ENCODE results near the gene TBC1D24. TPM values are rescaled to one million over a fixed set of nuclear protein-coding genes. Genes with fewer than 3 reads are reported as not detected.
A peak's percentile ranks its signal among the peaks of the same experiment; 100 is the strongest.

Gene TBC1D24
- total and polyA plus RNA-seq, 2 donors (not counting 1 experiment from before 2014, with no cell fraction given) = 7.1 to 9.4 TPM

DNA sequence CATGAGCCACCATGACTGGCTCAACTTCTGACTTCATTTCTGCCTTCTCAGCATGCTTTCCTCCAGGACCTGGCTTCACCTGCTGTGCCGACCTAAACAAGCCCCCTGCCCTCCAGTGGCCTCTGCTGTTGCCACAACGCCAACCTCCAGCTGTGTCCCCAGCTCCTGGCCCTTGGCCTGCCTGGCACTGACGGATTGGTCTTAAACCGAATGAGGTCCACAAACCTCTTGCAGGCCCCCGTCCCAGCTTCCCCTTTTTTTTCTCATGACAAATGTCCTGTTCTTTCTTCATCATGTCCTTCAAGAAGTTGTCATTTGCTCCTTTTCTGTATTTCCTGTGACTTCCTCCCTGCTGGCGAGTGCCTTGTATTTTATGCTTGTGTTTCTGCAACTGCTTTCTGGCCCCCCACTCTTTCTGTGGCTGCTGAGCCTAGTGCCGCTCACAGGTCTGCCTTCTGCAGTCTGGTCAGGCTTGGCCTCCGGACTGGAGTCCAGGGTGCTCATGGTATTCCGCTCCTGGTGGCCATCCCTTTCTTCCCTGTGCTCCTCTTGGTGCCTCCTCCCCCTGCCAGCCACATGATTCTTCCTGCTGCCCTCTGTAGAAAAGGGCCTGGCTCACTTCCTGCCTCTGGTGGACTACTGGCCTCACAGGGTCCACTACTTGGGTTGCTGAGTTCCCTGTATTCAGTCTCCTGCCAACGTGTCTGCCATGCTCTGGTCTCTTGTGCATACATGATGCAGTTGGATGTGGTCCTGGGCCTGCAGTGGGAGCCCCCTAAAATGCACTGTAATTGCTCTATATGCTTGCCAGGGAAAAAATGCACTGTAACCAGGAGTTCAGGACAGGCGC lies 41.7 kb downstream of the TBC1D24 start:
- Histone ChIP-seq H3K4me2 (replicated peaks; ENCODE audit: low read depth, low read length, poor library complexity, severe bottlenecking) (peak overlapping the region; percentile 91), H3K9ac (ENCODE audit: low read length) (no peak overlapping the region), H2AFZ (ENCODE audit: insufficient read depth, low read depth, low read length, poor library complexity, severe bottlenecking) (no peak overlapping the region), H3K4me1 (ENCODE audit: control insufficient read depth in 2 of 2, insufficient read depth in 2 of 2, low read length in 2 of 2) (peaks cover 71 to 82% of the 10 kb centered on the region in 2 donors), H3K27ac (ENCODE audit: low read length in 2 of 2) (peak overlapping the region; percentile 81 to 99), H3K4me3 (ENCODE audit: control extremely low read depth in 1 of 5, extremely low read depth in 1 of 5, insufficient read depth in 1 of 5, low read depth in 2 of 5, low read length in 4 of 5) (peak overlapping the region in 1 of 5 experiments; percentile 96), H4K20me1 (ENCODE audit: control insufficient read depth, insufficient read depth, low read length, poor library complexity, severe bottlenecking) (peaks cover 59% of the 10 kb centered on the region), H3K36me3 (replicated peaks in 1 of 2; ENCODE audit: control extremely low read depth in 1 of 2, control insufficient read depth in 1 of 2, extremely low read depth in 1 of 2, insufficient read depth in 2 of 2, low read length in 1 of 2) (peaks cover 0 to 24% of the 10 kb centered on the region in 2 experiments), H3K79me2 (ENCODE audit: control insufficient read depth, insufficient read depth, low read length) (peaks cover 80% of the 10 kb centered on the region), H3K27me3 (replicated peaks in 1 of 4; ENCODE audit: control extremely low read depth in 1 of 4, control insufficient read depth in 3 of 4, insufficient read depth in 4 of 4, low read length in 3 of 4) (no peaks in the 10 kb centered on the region), H3K9me3 (ENCODE audit: control extremely low read depth in 1 of 3, control insufficient read depth in 2 of 3, insufficient read depth in 1 of 3, low read length in 2 of 3) (peaks cover 0 to 3% (median 0%) of the 10 kb centered on the region in 3 donors)
- CTCF ChIA-PET = interaction anchor here (1.6 to 2.3 kb wide), 2 partner anchors 10 to 15 kb away, joined by 4 to 7 read pairs; no protein-coding TSS in a partner anchor
- ATAC-seq (ENCODE audit: low read depth) = no peak
- WGBS (ENCODE audit: insufficient coverage) = 47% methylated on average over 11 of the region's 11 CpGs
- POLR2A ChIA-PET = interaction anchor here (0.7 to 3.7 kb wide), 3 partner anchors 16 to 210 kb away, joined by 4 to 25 read pairs (median 6); partner anchors contain the start of gene CEMP1
- no peaks in the 10 kb centered on the region for H3K9me3 Mint-ChIP-seq (ENCODE audit: insufficient read depth)
- intact Hi-C loops (cut with micrococcal nuclease) = no loop called here
- peak overlapping the region; percentile 96 for H3K27ac Mint-ChIP-seq
- H3K4me1 Mint-ChIP-seq = peaks cover 75% of the 10 kb centered on the region
- DNase-seq = peak; percentile 50
- no peaks in the 10 kb centered on the region for H3K27me3 Mint-ChIP-seq
- peak overlapping the region; percentile 95 for H3K4me3 Mint-ChIP-seq
- TF ChIP-seq, protein P1, sequence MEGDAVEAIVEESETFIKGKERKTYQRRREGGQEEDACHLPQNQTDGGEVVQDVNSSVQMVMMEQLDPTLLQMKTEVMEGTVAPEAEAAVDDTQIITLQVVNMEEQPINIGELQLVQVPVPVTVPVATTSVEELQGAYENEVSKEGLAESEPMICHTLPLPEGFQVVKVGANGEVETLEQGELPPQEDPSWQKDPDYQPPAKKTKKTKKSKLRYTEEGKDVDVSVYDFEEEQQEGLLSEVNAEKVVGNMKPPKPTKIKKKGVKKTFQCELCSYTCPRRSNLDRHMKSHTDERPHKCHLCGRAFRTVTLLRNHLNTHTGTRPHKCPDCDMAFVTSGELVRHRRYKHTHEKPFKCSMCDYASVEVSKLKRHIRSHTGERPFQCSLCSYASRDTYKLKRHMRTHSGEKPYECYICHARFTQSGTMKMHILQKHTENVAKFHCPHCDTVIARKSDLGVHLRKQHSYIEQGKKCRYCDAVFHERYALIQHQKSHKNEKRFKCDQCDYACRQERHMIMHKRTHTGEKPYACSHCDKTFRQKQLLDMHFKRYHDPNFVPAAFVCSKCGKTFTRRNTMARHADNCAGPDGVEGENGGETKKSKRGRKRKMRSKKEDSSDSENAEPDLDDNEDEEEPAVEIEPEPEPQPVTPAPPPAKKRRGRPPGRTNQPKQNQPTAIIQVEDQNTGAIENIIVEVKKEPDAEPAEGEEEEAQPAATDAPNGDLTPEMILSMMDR (IDR thresholded peaks at IDR 0.05) = no peak
- no peak for TF ChIP-seq EZH2 (IDR thresholded peaks at IDR 0.05; ENCODE audit: borderline replicate concordance, insufficient read depth, low read depth, low read length, poor library complexity, severe bottlenecking)

Data from B cell (primary cell).